Subcutaneous adipose tissue (tissue), 4 donors: ENCODE data around the gene NIFK. TPM values are rescaled to one million over a fixed set of nuclear protein-coding genes. Genes with fewer than 3 reads are reported as not detected.

Experiments
- total RNA-seq, 4 donors: library from RNA; depleted of rRNA; stranded (reverse); fragments of >200 nt; gene quantifications; one replicate each; pipeline ENCODE4 v1.1.0, GENCODE V29; 2016
- TF ChIP-seq, protein P1 (sequence below): fragments of 450-650 bp; IDR thresholded peaks from one replicate; pipeline ENCODE4 v1.5.1; 2016; ENCODE audit warnings: low read depth, mild to moderate bottlenecking, control low read depth, antibody characterized with exemption, moderate library complexity

NIFK gene
- total RNA-seq, 4 donors from 2014 or later: 18.7 to 102 (median 33.0) TPM

DNA sequence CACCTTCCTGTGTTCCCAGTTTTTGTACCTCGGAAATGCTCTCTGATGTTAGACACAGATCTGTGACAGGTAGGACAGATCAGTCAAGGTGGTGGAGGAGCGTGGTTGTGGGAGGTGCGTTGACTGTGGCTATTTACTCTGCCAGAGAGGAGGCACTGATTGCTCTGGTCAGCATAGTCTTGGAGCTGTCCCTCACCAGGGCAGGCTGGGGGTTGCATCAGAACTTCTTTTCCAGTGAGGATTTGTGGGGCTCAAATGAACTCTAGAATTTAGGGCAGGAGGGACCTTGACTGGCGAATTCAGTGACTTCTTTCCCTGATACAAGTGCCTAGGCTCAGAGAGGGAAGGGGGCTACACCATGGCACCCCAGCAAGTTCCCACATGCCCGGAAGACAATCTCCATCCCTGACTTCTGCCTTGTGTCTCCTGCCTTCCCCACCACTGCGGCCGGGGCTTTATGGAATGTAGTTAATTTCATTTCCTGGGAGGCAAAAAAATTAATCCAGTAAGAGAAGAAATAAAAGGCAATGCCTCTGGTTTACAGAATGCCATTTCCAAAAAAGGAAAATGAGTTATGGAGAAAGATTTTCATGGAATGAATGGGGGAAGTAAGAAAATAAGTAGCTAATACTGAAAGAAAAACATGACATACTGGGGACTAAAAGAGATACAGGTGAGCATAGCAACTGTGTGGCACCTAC is 26.1 kb downstream of the NIFK start:
- TF ChIP-seq, protein P1, sequence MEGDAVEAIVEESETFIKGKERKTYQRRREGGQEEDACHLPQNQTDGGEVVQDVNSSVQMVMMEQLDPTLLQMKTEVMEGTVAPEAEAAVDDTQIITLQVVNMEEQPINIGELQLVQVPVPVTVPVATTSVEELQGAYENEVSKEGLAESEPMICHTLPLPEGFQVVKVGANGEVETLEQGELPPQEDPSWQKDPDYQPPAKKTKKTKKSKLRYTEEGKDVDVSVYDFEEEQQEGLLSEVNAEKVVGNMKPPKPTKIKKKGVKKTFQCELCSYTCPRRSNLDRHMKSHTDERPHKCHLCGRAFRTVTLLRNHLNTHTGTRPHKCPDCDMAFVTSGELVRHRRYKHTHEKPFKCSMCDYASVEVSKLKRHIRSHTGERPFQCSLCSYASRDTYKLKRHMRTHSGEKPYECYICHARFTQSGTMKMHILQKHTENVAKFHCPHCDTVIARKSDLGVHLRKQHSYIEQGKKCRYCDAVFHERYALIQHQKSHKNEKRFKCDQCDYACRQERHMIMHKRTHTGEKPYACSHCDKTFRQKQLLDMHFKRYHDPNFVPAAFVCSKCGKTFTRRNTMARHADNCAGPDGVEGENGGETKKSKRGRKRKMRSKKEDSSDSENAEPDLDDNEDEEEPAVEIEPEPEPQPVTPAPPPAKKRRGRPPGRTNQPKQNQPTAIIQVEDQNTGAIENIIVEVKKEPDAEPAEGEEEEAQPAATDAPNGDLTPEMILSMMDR: no peak

DNA sequence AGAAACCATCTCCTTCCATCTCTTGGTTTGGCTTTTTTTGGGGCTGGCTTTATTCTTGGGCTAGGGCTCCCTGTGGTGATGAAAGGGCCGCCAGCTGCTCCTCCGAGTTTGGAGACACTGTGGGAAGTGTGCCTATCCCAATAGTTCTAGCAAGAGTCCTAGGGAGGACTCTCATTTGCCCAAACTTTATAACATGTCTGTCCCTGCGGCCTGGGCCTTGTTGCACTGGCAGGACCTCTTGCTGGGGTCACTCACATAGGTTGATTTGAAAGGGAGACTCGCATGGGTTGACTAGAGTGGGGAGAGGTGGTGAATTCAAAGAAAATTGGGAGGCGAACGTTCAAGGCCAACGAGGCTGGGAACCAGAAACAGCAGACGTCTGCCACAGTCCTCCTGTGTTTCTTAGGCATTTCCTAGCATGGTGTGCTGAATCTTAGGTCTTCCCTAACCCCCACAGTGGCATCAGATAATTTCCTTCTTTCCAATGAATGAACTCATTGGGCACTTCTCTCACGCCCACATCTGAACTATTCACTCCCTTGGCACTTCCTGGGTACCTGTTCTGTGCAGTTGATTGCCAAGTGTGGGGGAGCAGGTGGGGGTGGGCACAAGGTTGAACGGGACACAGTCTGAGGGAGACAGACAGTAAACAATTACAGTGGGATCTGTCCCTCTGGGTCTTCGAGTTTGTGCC is 26.8 kb downstream of the NIFK start:
- TF ChIP-seq, protein P1: no peak

DNA sequence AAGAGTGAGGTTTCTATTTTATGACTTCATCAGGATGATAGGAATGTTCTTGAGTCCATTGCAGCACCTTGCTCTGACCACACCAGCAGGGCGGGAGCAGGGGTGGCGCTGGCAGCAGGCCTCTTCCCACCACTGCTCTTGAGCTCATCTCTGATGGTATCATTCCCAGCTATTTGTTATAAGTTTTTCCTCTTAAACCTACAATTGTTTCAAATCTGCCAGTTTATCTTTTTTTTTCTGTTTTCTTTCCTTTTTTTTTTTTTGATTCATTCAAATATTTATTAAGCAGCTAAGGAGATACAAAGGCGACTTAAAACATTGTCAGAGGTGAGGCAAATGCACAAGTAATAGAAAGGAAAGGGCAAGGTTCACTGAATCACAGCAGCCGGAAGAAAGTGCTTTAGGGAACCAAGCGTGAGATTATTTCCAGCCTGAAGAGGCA is 28.7 kb downstream of the NIFK start:
- TF ChIP-seq, protein P1: no peak

GRCh38 chr2:121707344-121707919 is 29.2 kb downstream of the NIFK start:
- TF ChIP-seq, protein P1: no peak

- TF ChIP-seq, protein P1: no peak
Observed at GRCh38 chr2:121705958-121706357, 30.7 kb downstream of the NIFK start.

DNA sequence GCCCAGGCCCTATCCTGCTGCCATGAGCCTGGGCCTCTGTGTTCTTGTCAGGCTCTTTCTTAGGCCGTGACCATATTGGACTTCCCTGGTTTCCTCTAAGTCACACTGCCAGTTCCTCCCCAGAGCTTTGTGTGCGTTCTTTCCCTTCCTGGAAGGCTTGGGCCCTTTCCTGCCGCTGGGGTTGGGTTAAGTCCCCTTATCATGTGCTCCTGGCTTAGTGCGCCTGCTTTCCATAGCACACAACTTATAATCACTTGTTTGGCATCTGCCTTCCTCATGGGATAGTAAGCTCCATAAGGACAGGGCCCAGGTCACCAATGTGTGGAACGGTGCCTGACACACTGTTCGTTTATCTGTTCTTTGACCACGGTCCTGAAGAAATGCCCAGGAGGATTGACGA is 31.3 kb downstream of the NIFK start:
- TF ChIP-seq, protein P1: no peak
